CD4-positive, alpha-beta T cell treated with Interleukin-1 beta for 1 hour (primary cell): ENCODE measurements around the gene ASB14.

Experiments used
- DNase-seq, 2 donors: peaks; one replicate each; pipeline ENCODE4 v3.0.0-alpha.2; 2020 to 2022

Gene ASB14

GRCh38 chr3:57257678-57258077 lies 34.8 kb downstream of the ASB14 start:
- no peak for DNase-seq

GRCh38 chr3:57256844-57257243 lies 35.6 kb downstream of the ASB14 start:
- DNase-seq = no peak

GRCh38 chr3:57252404-57252803 lies 40.1 kb downstream of the ASB14 start:
- DNase-seq = no peak

- no peak for DNase-seq
Measured at GRCh38 chr3:57244946-57245345, 47.5 kb downstream of the ASB14 start.

GRCh38 chr3:57234613-57235575 lies 57.6 kb downstream of the ASB14 start:
- DNase-seq = no peak

GRCh38 chr3:57233799-57234198 lies 58.7 kb downstream of the ASB14 start:
- no peak for DNase-seq

- no peak for DNase-seq
Measured at GRCh38 chr3:57230006-57230405, 62.5 kb downstream of the ASB14 start.

- peak; percentile 30 to 38 for DNase-seq
Measured at GRCh38 chr3:57227930-57228751, 64.3 kb downstream of the ASB14 start.

GRCh38 chr3:57227204-57227929 lies 65.1 kb downstream of the ASB14 start, which contains the start of gene APPL1:
TSS of gene APPL1 (plus strand) at chr3:57227729. CDS start at chr3:57227884, 155 bp downstream.
- peak; percentile 88 to 89 for DNase-seq

- no peak for DNase-seq
Measured at GRCh38 chr3:57226176-57226575, 66.3 kb downstream of the ASB14 start.

- DNase-seq = no peak
Measured at GRCh38 chr3:57224856-57225255, 67.6 kb downstream of the ASB14 start.

- DNase-seq = no peak
Measured at GRCh38 chr3:57221883-57222282, 70.6 kb downstream of the ASB14 start.
